Measurements from ENCODE around the gene MUC20. TPM values are rescaled to one million over a fixed set of nuclear protein-coding genes. Genes with fewer than 3 reads are reported as not detected.
A peak's percentile ranks its signal among the peaks of the same experiment; 100 is the strongest.
"Not testable (repeated sequence)": the region's sequence is repeated elsewhere in the genome, so short reads cannot be mapped to it uniquely, and the experiment has no call there.

The MUC20 gene
- total RNA-seq, 1 donor: 0.36 TPM

DNA sequence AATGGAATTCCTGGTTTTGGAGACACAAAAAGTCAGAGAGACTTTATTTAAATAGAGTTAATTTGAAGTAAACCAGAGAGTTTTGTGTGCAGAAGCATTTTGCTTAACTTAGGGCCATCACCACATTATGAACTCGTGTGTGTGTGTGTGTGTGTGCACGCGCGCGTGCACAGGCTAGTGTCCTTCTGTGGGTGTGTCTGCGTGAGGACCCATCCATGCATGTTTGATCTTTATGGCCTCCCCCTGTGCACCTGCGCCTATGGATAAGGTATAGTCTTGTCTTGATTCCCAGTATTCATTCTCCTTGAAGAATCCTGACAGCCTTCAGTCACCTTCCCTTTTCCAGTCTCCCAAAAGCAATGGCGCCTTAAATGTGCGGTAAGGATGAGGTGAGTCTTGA lies 26.0 kb downstream of the MUC20 start:
- DNase-seq (ENCODE audit: insufficient read length, low spot score, missing footprints): peak; percentile 22
- no peaks in the 10 kb centered on the region for H3K79me2 ChIP-seq (ENCODE audit: insufficient read depth, low read length)
- no peak overlapping the region for H3K27ac ChIP-seq (ENCODE audit: low read depth, low read length)
- no peak overlapping the region for H3K4me2 ChIP-seq (ENCODE audit: insufficient read depth, low read length)
- H3K4me3 ChIP-seq (ENCODE audit: insufficient read depth, low read length): no peak overlapping the region
- H3K4me1 ChIP-seq (ENCODE audit: insufficient read depth, low read length): no peaks in the 10 kb centered on the region
- no peak overlapping the region for H2AFZ ChIP-seq (ENCODE audit: low read length)
- H4K20me1 ChIP-seq (ENCODE audit: insufficient read depth, low read length): no peaks in the 10 kb centered on the region
- H3K9me3 ChIP-seq (ENCODE audit: low read depth, low read length): no peaks in the 10 kb centered on the region
- H3K27me3 ChIP-seq (ENCODE audit: insufficient read depth, low read length): peaks cover 14% of the 10 kb centered on the region
- H3K36me3 ChIP-seq (ENCODE audit: insufficient read depth, low read length): no peaks in the 10 kb centered on the region
- TF ChIP-seq, protein P1, sequence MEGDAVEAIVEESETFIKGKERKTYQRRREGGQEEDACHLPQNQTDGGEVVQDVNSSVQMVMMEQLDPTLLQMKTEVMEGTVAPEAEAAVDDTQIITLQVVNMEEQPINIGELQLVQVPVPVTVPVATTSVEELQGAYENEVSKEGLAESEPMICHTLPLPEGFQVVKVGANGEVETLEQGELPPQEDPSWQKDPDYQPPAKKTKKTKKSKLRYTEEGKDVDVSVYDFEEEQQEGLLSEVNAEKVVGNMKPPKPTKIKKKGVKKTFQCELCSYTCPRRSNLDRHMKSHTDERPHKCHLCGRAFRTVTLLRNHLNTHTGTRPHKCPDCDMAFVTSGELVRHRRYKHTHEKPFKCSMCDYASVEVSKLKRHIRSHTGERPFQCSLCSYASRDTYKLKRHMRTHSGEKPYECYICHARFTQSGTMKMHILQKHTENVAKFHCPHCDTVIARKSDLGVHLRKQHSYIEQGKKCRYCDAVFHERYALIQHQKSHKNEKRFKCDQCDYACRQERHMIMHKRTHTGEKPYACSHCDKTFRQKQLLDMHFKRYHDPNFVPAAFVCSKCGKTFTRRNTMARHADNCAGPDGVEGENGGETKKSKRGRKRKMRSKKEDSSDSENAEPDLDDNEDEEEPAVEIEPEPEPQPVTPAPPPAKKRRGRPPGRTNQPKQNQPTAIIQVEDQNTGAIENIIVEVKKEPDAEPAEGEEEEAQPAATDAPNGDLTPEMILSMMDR (IDR thresholded peaks at IDR 0.05; ENCODE audit: extremely low read depth, low read depth, low read length): no peak

DNA sequence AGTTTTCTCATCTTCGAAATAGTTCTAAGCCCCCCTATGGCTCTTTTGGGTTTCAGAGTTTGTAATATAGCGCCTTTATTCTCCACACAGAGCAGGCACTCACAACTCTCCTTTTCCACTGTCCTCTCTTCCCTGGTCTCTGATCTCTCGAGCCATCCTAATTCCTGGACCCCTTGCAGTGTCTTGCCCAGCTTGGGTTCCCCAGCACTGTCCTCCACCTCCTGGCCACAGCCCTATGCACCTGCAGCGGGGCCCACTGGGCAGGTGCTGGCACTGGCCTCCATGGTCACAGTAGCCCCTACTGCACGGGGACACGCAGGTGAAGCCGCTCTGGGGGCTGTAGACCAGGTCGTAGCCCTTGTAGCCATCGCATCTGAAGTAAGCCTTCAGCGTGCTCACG lies 27.9 kb downstream of the MUC20 start:
- Histone ChIP-seq H4K20me1 (ENCODE audit: insufficient read depth, low read length) (no peaks in the 10 kb centered on the region), H3K4me2 (ENCODE audit: insufficient read depth, low read length) (no peak overlapping the region), H2AFZ (ENCODE audit: low read length) (no peak overlapping the region), H3K4me1 (ENCODE audit: insufficient read depth, low read length) (no peaks in the 10 kb centered on the region), H3K79me2 (ENCODE audit: insufficient read depth, low read length) (no peaks in the 10 kb centered on the region), H3K27me3 (ENCODE audit: insufficient read depth, low read length) (peaks cover 14% of the 10 kb centered on the region), H3K36me3 (ENCODE audit: insufficient read depth, low read length) (no peaks in the 10 kb centered on the region), H3K9me3 (ENCODE audit: low read depth, low read length) (no peaks in the 10 kb centered on the region), H3K4me3 (ENCODE audit: insufficient read depth, low read length) (no peak overlapping the region), H3K27ac (ENCODE audit: low read depth, low read length) (no peak overlapping the region)
- TF ChIP-seq, protein P1 (IDR thresholded peaks at IDR 0.05; ENCODE audit: extremely low read depth, low read depth, low read length): no peak
- peak; percentile 54 for DNase-seq (ENCODE audit: insufficient read length, low spot score, missing footprints)

DNA sequence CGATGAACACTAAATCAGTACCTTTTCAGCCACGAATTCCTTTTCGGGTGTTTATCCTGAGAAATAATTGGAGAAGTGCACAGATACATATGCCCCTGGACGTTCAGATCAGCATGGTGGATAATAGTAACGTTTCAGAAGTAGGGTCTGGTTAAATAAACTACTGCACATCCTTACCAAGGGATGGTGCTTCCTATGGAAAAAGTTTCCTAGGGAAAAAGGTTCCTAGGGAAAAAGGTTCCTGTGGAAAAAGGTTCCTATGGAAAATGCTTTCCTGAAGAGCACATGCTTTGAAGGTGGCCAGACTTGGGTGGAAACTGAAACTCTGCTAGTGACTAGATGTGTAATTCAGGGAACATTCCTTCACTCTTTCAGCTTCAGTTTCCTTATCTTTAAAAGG lies 28.3 kb downstream of the MUC20 start:
- DNase-seq (ENCODE audit: insufficient read length, low spot score, missing footprints); H3K4me2 ChIP-seq (ENCODE audit: insufficient read depth, low read length); H3K36me3 ChIP-seq (ENCODE audit: insufficient read depth, low read length); H4K20me1 ChIP-seq (ENCODE audit: insufficient read depth, low read length); H2AFZ ChIP-seq (ENCODE audit: low read length); H3K4me1 ChIP-seq (ENCODE audit: insufficient read depth, low read length); H3K9me3 ChIP-seq (ENCODE audit: low read depth, low read length); H3K79me2 ChIP-seq (ENCODE audit: insufficient read depth, low read length); H3K27ac ChIP-seq (ENCODE audit: low read depth, low read length); H3K4me3 ChIP-seq (ENCODE audit: insufficient read depth, low read length): not testable (repeated sequence)
- H3K27me3 ChIP-seq (ENCODE audit: insufficient read depth, low read length): peaks cover 14% of the 10 kb centered on the region

DNA sequence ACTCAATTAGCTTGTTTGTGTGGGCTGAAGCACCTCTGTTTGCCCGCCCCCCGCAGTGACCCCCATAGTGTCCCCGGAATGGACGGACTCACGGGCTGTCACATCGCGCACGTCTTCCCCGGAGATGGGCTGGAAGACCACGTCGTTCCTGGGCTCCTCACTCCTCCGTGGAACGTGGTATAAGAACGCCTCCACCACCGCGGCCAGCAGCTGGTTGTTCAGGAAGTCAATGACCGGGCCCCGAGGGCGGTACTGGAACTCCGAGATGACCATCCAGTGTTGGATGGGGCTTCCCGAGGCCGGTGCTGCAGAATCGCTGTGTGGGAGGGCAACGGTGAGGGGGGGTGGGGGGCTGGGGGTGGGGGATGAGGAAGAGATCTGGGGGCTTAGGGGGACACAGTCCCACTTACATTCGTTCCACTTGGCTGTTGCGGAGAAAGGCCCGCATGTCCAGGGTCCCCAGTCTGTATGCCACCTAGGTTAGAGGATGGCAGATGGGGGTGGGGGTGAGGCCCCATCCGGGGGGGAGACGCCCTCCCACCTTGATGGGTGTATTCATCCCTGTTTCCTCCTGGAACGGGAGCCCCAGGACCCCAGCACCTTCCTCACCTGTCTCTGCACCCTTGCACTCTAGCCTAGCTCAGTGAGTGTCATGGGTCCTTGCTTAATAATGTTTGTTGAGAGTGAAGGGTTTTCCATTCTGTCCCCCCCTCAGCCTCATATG lies 30.2 kb downstream of the MUC20 start:
- Histone ChIP-seq H3K4me3 (ENCODE audit: insufficient read depth, low read length) (no peak overlapping the region), H3K79me2 (ENCODE audit: insufficient read depth, low read length) (no peaks in the 10 kb centered on the region), H3K4me2 (ENCODE audit: insufficient read depth, low read length) (no peak overlapping the region), H4K20me1 (ENCODE audit: insufficient read depth, low read length) (no peaks in the 10 kb centered on the region), H3K4me1 (ENCODE audit: insufficient read depth, low read length) (no peaks in the 10 kb centered on the region), H3K27ac (ENCODE audit: low read depth, low read length) (no peak overlapping the region), H3K36me3 (ENCODE audit: insufficient read depth, low read length) (no peaks in the 10 kb centered on the region), H3K9me3 (ENCODE audit: low read depth, low read length) (no peaks in the 10 kb centered on the region), H2AFZ (ENCODE audit: low read length) (no peak overlapping the region), H3K27me3 (ENCODE audit: insufficient read depth, low read length) (peaks cover 18% of the 10 kb centered on the region)
- peak; percentile 51 for DNase-seq (ENCODE audit: insufficient read length, low spot score, missing footprints)
- TF ChIP-seq, protein P1 (IDR thresholded peaks at IDR 0.05; ENCODE audit: extremely low read depth, low read depth, low read length): no peak
